HG02938 (cell line): ENCODE data around the gene WNT4.

ENCODE experiments used
- ATAC-seq: cut with Tn5 transposase; IDR thresholded peaks from one replicate; pipeline ENCODE4 v1.9.1; 2021; ENCODE audit warnings: mild to moderate bottlenecking, moderate library complexity; ENCODE audit not compliant: unreplicated experiment

WNT4 gene

DNA sequence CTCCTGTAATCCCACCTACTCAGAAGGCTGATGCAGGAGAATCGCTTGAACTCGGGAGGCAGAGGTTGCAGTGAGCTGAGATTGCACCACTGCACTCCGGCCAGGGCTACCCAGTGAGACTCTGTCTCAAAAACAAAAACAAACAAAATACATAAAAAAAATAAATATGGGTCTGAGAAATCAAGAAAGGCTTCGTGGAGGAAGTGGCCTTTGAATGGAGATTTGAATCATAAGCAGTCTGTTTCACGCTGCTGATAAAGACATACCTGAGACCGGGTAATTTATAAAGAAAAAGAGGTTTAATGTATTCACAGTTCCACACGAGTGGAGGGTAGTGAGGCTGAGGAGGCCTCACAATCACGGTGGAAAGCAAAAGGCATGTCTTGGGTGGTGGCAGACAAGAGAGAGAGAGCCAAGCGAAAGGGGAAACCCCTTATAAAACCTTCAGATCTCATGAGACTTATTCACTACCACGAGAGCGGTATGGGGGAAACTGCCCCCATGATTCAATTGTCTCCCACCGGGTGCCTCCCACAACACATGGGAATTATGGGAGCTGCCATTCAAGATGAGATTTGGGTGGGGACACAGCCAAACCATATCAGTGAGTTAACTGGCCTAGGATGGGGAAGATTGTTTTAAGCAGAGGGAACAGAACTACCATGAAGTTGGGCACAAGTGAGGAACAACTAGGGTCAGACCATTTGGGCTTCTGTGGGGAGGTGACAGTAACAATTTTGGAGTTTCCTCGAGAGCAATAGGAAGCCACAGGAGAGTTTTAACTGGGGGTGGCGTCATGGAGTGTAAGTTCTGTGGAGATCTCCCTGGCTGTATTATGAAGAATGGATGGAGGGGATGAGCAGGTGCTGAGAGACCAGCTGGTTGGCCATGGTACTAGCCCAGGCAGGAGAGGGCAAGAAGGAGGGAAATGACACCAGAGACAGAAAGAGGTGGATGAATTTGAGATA, 22.2 kb upstream of the WNT4 start:
- no peak for ATAC-seq

DNA sequence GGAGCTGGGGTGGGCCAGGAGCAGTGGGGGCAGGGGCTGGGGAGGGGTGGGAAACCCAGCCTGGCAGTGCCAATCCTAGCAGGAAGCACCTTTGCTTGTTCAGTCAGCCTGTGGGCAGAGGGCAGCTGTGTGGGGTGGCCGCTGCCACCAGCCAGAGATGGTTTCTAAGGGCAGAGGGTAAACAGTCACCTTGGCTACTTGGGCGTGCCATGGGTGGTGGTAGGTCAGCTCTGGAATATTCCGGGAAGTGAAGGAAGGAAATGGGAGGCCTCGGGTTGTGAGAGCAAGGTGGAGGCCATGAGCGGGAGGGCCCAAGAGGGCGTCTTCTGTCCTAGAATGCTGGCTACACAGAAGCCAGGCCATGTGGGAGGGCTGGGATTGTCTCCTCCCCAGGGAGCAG, 20.7 kb upstream of the WNT4 start:
- no peak for ATAC-seq

DNA sequence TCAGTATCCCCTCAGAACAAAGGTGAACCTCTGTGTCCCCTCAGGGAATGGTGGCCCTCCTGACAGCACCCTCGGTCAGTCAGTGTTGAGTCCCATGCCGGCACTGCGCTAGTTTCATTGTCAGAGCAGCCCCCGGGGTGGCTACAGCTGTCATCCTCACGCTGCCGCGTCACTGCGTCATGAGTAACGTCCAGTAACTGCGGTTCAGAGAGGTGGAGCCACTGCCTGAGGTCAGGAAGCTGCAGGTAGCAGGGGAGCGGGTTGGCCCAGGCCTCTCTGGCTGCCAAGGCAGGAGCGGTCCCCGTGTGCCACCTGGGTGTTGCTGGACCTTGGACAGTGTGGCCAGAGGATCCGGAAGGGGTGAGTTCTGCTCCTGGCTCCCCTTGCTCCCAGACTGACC, 20.2 kb upstream of the WNT4 start:
- no peak for ATAC-seq

DNA sequence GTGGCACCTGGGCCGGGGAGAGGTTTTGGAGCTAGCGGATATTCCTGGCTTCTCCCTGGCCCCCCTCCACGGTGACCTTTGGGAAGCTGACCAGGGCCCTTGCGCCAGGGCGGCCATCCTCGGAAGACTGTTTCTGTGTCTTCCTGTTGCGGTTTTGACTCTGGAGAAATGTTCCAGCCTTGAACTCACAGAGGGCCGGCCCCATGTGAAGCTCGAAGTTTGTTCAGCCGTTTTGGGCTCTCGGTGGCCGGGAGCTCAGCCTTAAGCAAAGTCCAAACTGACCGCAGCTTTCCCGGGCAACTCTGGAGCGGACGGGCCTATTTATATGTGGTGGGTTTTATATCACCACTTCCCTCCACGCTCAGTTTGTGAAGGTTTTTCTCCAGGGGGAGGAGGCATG, 17.0 kb upstream of the WNT4 start:
- no peak for ATAC-seq

DNA sequence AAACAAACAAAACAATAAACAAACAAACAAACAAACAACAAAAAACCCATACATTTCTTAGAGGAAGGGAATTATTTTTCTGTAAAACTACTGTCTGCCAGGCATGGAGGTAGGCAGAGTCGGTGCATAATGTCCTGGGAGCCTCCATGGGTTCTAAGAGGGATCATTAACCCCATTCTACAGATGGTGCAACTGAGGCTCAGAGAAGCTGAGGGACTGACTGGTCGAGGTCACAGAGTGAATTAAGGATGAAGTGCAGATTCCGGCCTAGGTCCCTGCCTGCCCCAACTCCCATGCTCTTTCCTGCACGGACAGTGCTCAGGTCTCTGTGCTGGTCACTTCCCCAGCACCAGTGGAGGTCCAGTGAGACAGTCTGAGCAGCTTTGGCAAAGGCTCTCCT, 15.8 kb upstream of the WNT4 start:
- ATAC-seq, result no peak

DNA sequence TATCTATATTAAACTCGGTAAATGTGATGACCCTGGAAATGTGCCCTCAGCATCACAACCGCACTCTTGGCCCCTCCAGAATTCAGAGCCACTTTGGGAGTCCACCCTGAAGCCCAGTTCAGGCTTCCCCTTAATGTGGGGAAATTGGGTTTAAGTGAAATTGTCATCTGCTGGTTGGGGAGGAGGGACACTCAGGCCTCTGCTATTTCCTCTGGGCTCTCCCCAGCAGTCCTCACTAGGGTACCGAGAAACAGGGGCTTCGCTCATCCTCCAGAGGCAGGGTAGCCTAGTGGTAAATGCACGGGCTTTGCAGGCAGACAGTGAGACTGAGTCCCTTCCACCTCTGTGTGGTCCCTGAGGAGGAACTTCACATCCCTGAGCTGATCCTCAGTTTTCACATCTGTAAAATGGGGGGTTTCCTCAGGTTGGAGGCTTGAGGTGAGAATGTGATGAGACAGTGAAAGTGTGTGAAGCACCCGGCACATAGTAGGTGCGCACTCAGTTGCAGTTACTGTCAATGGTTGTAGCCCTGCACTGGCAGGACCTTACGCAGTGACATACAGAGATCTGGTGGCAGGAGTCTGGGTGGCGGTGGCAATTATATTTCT, 14.6 kb upstream of the WNT4 start:
- no peak for ATAC-seq

DNA sequence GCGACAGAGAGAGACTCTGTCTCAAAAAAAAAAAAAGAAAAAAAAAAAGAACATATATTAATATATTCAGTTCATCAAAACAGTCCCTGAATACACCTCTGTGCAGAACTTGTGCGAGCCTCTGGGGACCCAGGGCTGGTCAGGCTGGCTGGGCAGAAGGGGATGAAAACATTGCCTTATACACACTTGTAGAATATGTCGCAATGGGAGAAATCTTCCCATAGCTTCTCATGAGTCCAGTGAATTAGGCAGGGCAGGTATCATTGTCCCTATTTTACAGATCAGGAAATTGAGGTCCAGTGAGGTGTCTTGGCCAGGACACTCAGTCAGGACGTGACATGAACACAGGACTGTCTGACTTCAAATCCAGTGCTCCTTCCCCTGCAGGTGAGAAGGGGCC, 12.6 kb upstream of the WNT4 start:
- ATAC-seq, result no peak

DNA sequence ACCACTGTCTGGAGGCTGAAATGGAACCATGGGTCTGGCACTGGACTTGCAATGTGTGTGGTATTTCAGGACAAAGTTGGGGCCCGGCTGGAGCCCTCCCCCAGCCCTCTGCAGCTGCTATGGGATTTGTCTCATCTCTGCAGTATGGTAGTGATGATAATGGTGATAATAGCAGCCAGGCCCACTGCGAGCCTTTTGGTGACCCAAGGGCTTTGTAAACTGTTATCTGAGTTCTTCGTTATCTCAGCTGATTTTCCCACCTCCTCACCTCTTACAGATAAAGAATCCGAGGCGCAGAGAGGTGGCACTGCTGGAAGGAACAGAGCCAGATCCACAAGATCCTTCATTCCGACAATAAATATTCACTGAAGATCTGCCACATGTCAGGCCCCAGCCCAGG, 11.7 kb upstream of the WNT4 start:
- ATAC-seq, result no peak

DNA sequence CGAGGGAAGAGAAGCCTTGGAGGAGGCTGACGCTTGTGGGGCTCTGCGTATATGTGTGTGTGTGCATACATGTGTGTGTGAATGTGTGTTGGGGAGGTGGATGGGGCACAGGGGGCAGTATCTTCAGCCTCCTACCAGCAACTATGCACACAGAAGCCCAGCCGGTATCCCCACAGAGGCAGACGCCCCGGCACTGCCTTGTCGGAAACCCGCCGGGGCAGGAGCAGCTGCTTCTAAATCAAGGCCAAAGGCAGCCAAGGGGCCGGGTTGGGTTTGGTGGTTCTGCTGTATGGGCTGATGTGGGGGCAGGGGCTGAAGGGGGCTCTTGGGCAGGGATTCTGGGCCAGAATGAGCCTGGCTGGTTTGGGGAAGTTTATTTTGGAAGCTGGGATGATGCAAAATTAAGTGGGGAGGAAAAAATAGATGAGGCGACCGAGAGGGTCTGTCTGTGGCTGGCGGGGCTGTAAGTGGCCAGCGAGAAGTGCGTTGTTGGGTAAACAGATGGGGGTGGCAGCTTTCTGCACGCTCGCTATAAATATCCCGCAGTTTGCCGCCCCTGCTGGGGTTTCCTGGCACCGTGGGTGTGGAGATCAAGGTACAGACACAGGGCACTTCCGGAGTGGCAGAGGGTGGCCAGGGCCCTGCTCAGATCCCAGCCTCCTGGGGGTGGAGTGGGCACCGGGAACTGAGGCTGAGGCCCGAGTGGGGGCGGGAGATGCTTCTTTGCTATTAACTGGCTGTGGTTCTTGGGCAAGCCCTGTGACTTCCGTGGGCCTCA, 11.0 kb upstream of the WNT4 start:
- ATAC-seq, result no peak

DNA sequence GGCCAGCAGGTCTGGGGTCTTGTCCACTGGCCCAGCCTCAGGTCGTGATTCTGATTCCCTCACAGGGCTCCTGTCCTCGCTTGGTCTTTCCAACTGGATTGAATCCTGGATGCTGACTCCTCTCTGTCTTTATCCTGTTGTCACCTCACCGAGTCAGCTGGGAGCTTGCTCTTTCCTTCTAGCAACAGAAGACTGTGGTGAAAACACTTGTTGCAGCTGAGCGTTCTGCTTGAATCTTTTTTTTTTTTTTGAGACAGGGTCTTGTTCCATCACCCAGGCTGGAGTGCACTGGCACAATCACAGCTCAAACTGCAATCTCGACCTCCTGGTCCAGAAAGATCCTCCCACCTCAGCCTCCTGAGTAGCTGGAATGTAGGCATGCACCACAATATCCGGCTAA, 8.0 kb upstream of the WNT4 start:
- ATAC-seq, result no peak

DNA sequence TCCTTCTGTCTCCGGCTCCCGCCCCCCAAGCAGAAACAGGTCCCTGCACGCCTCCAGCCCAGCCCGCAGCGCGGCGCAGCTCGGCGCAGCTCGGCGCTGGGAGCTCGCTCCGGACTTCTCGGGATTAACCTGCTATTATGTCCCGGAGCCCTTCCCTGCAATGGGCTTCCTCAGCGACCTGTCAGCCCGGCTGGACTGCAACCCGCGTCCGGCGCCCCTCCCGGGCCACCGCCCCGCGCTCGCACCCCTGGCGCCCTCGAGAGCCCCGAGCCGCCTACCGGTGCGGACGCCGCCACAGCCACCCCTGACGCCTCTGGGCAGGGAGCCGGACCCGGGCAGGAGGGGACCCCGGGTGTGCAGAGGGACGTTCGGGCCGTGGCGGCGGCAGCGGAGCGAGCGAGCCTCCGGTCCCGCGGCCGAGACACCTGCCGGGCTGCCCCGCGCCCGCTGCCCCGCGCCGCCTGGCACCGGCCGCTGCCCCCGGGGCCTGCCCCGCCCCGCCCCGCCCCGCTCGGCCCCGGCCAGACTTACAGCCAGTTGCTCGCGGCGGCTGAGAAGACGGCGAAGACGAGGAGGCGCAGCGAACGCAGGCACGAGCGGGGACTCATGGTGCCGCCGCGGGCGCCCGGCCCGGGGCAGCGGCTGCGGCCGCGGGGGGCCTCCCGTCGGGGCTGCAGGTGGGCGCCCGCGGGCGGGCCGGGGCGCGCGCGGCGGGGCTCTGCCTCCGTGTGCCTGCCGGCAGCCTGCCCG, 407 bp downstream of the WNT4 start:
- ATAC-seq, result no peak

DNA sequence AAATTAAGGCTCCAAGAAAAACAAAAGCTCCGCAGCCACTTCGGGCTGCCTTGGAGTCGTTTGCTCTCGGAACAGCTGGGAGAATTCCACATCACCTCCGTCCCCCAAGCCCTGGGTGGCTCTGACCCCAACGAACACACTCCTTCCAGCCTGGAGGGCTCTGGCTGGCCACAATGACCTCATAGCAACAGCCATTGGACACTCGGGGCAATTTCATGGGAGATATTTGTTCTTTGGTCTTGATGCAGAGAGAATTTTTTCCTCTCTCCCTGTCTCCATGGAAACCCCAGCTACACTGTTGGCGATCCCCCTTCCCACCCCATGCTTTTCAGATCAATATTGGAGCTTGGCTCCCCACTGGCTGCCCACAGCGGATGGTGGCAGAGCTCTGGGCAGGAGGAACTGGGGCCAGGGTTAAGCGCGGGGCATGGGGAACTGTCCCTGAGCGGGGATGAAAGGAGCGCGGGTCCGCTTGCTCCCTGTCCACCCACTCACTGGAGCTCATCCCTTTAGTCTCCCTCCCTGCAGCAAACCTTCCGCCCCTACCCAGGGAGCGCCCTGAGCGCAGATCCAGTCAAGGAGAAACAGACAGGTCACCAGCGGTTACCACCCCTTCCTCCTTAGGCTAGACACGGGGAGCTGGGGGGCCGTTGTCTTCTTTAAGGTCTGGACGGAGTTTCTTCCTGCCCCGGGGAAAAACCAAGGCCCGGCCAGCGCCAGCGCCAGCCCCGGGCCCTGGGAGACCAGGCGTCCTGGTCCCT, 1.2 kb downstream of the WNT4 start:
- ATAC-seq, result no peak

DNA sequence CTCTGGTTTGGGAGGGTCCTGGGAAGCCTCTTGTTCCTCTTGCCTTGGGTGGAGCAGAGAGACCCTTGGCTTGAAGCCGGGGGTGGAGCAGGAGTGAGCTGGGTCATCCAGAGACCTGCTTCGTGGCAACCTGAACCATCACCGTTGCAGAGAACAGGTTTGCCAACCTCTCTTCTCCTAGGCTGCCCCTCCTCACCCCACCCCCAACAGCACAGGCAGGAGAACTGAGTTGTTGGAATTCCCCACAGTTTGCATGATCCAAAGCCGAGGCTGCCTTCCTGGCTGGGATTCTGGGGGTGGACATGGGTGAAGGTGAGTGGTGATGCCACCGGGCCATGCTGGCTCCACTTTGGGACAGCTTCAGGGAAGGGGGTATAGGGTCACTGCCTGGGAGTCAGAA, 2.2 kb downstream of the WNT4 start:
- no peak for ATAC-seq

DNA sequence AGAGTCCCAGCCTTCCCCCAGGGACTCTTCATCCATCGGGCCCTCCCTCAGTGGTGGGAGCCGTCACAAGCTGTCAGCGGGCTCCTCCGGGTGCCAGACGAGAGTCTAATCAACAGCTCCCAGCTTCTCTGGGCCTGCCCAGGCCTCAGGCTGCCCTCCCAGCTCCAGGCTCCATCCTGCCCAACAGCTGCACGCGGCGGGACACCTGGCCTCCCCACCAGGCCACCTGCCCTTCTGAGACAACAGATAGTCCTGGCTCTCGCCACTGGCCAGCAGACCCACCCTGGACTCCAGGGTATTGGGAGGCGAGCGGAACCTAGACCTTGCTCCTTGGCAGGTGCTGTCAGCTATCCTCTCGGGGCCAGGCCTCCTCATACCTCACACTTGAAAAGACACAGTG, 3.1 kb downstream of the WNT4 start:
- ATAC-seq, result no peak

DNA sequence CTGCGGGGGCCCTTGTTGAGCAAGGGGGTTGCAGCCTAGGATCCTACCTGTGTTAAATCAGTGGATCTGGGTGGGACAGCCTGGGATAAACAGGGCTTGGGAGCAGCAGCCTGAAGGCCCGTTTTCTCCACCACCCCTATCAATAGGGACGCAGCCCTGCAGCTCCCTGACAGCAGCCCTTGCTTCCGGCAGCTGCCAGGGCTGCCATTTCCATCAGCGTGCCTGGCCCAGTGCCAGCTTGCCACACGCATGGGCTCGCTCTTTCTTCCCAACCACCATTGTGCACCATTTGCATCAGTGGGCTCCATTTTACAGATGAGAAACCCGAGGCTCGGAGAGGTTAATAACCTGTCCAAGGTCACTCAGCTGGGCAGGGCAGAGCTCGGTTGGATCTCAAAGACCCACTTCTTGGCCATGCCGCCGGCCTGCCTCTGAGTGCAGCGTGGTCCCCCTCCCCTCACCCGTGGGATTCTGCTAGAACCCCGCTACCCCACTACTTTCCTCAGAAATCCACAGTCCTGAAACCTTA, 3.8 kb downstream of the WNT4 start:
- ATAC-seq, result no peak

DNA sequence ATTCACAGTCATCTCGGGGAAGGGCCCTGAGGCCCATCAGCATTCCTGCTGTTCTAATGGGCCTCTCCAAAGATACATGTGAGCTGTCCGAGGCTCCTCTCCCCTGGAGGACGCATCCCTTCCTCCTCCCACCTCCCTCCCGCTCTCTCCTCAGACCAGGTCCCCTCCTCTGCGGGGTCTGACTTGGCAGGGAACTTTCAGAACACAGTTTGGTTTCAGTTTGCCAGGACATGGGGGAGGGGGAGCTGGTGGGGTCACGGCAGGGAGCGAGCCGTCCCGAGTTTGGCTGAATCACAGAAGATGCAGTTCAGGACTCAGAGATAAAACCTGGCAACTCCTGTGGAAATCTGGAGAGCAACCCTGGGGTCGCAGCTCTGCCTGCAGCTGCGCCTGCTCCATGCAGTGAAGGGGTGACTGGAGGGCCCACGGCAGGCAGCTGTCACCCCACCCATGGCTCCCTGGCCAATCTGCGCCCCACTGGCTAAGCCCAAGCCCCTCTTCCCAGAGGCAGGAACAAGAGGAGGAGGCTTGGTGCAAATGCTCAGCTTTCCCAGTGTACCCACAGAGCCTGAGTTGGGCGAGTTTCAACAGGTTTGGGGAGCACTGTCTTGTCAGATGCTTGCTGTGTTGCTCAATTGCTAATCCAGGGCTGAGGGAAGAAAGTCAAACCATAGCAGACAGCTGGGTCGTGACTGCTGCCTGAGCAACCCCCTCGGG, 5.7 kb downstream of the WNT4 start:
- ATAC-seq, result no peak

DNA sequence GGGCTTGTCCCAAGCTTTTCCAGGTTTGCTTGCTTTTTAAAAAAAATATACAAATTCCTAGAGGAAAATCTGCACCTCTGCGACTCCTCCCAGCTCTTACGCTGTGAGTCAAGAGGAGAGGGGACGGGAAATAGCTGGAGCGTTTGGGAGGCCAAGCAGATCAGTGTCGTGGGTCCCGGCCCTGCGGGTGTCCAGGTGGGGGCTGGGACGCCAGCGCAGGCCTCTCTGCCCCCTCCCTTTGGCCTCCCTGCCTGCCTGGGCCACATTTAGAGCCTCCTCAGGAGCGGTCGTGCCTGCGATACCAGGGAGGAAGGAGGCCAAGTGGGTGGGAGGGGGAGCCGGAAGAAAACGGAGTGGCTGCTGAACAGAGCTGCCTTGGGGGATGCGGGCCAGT, 9.0 kb downstream of the WNT4 start:
- no peak for ATAC-seq

DNA sequence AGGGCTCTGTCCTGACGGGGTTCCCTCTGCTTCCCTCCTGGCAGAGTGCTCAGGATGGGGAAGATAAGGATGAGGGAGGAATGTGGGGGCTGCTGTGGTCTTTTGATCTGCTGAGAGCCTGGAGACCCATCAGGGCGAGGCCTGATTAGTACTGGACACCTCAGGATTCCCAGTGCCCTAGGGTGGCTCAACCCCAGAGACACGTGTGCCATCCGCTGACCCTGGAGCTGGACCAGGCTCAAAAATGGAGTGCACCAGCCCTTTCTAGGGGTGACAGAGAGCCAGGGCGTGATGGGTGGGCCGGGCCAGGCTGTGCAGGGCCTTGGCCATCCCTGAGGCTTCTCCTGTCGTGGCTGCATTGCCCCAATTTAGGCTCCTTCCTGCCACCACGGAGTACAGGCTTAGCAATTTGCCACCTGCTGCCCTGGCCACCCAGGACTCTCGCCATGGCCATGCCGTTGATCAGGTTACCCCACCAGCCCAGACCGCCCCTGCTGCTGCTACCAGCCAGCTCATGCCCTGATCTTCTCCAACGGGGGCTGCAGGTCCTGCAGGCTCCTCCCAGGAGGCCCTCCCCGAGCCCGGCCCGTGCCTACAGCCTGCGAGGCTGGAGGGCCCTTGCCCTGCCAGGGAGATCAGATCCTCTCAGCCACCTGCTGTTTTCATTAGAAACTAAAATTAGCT, 9.5 kb downstream of the WNT4 start:
- no peak for ATAC-seq
